Suprapubic skin (tissue), 4 donors: Measurements from ENCODE around the gene MYADML2. TPM values are rescaled to one million over a fixed set of nuclear protein-coding genes. Genes with fewer than 3 reads are reported as not detected.

Experiments
- total RNA-seq, 4 donors: library from RNA; depleted of rRNA; stranded (reverse); fragments of >200 nt; gene quantifications; one replicate each; pipeline ENCODE4 v1.1.0, GENCODE V29; 2016

Gene MYADML2
- total RNA-seq, 4 donors from 2014 or later, result not detected

Other genes starting within 250 kb of the MYADML2 start
- 10 to 100 TPM; 27.6 to 65.7 (median 52.1) TPM for gene MRPL12, start 243.9 kb downstream of the MYADML2 start, total RNA-seq
- 10 to 100 TPM; 14.1 to 32.0 (median 16.9) TPM for gene SLC25A10, start 234.9 kb downstream of the MYADML2 start, total RNA-seq
- 1 to 10 TPM in 2 of 4 donors, under 1 TPM in 2; 0.52 to 3.8 (median 1.3) TPM for gene GCGR, start 143.1 kb downstream of the MYADML2 start, total RNA-seq
- gene MCRIP1, start 113.9 kb downstream of the MYADML2 start, total RNA-seq, result 10 to 100 TPM; 20.3 to 29.3 (median 27.4) TPM
- 1 to 10 TPM in 1 of 4 donors, not detected in 3; 1.3 TPM for gene PPP1R27, start 112.2 kb downstream of the MYADML2 start, total RNA-seq
- 1,000 to 10,000 TPM in 1 of 4 donors, 100 to 1,000 TPM in 3; 521 to 1,041 (median 898) TPM for gene P4HB, start 86.7 kb downstream of the MYADML2 start, total RNA-seq
- gene ARHGDIA, start 75.9 kb downstream of the MYADML2 start, total RNA-seq, result 100 to 1,000 TPM; 157 to 202 (median 180) TPM
- 100 to 1,000 TPM in 2 of 4 donors, 10 to 100 TPM in 2; 43.0 to 110 (median 96.3) TPM for gene ALYREF, start 55.6 kb downstream of the MYADML2 start, total RNA-seq
- 100 to 1,000 TPM in 3 of 4 donors, 10 to 100 TPM in 1; 73.7 to 135 (median 121) TPM for gene ANAPC11, start 55.5 kb downstream of the MYADML2 start, total RNA-seq
- gene NPB, start 45.0 kb downstream of the MYADML2 start, total RNA-seq, result under 1 TPM in 1 of 4 donors, not detected in 3; 0.40 TPM
- gene PCYT2, start 35.8 kb downstream of the MYADML2 start, total RNA-seq, result 10 to 100 TPM; 23.7 to 34.2 (median 30.4) TPM
- 10 to 100 TPM; 30.7 to 52.4 (median 38.9) TPM for gene SIRT7, start 29.1 kb downstream of the MYADML2 start, total RNA-seq
- gene MAFG, start 19.5 kb downstream of the MYADML2 start, total RNA-seq, result 10 to 100 TPM; 17.1 to 21.1 (median 19.0) TPM
- gene PYCR1, start 9.9 kb downstream of the MYADML2 start, total RNA-seq, result 10 to 100 TPM in 1 of 4 donors, 1 to 10 TPM in 3; 3.7 to 13.1 (median 9.0) TPM
- 10 to 100 TPM in 1 of 4 donors, 1 to 10 TPM in 3; 1.1 to 11.5 (median 1.5) TPM for gene NOTUM, start 14.0 kb upstream of the MYADML2 start, total RNA-seq
- gene ASPSCR1, start 30.4 kb upstream of the MYADML2 start, total RNA-seq, result 10 to 100 TPM; 17.9 to 25.6 (median 21.6) TPM
- 10 to 100 TPM; 75.8 to 81.6 (median 76.8) TPM for gene CENPX, start 75.6 kb upstream of the MYADML2 start, total RNA-seq
- gene LRRC45, start 76.1 kb upstream of the MYADML2 start, total RNA-seq, result 10 to 100 TPM; 14.1 to 18.7 (median 15.4) TPM
- 10 to 100 TPM; 13.7 to 34.1 (median 14.8) TPM for gene RAC3, start 84.4 kb upstream of the MYADML2 start, total RNA-seq
- gene DCXR, start 90.5 kb upstream of the MYADML2 start, total RNA-seq, result 100 to 1,000 TPM; 160 to 267 (median 222) TPM
- 10 to 100 TPM; 46.0 to 61.0 (median 50.8) TPM for gene RFNG, start 104.6 kb upstream of the MYADML2 start, total RNA-seq
- gene GPS1, start 104.7 kb upstream of the MYADML2 start, total RNA-seq, result 100 to 1,000 TPM in 2 of 4 donors, 10 to 100 TPM in 2; 72.4 to 113 (median 100) TPM
- gene DUS1L, start 118.6 kb upstream of the MYADML2 start, total RNA-seq, result 100 to 1,000 TPM in 3 of 4 donors, 10 to 100 TPM in 1; 79.3 to 176 (median 108) TPM
- 100 to 1,000 TPM; 278 to 464 (median 359) TPM for gene FASN, start 151.0 kb upstream of the MYADML2 start, total RNA-seq